ENCODE data around the gene ZNF488.

GRCh38 chr10:47317251-47317650 lies 66.8 kb downstream of the ZNF488 start:
- TF ChIP-seq CTCF (IDR thresholded peaks at IDR 0.05) (no peak), EZH2phosphoT487 (IDR thresholded peaks at IDR 0.05; ENCODE audit: borderline replicate concordance, low read depth) (no peak), REST (IDR thresholded peaks at IDR 0.05; ENCODE audit: low read depth, low read length) (no peak), GATA2 (CRISPR knock-in tag; IDR thresholded peaks at IDR 0.05) (no peak), RFX5 (IDR thresholded peaks at IDR 0.05; ENCODE audit: low read length) (no peak), ELF1 (IDR thresholded peaks at IDR 0.05) (no peak), POLR2AphosphoS5 (IDR thresholded peaks at IDR 0.05; ENCODE audit: low read depth, low read length) (no peak), RAD21 (IDR thresholded peaks at IDR 0.05; ENCODE audit: low read length) (no peak), GABPA (IDR thresholded peaks at IDR 0.05; ENCODE audit: low read depth) (no peak), CHD2 (IDR thresholded peaks at IDR 0.05; ENCODE audit: low read length, partially characterized antibody) (no peak)
